ENCODE measurements around the gene RACGAP1. TPM values are rescaled to one million over a fixed set of nuclear protein-coding genes. Genes with fewer than 3 reads are reported as not detected.

RACGAP1 gene
- total RNA-seq, 1 donor from 2014 or later = 15.0 TPM

DNA sequence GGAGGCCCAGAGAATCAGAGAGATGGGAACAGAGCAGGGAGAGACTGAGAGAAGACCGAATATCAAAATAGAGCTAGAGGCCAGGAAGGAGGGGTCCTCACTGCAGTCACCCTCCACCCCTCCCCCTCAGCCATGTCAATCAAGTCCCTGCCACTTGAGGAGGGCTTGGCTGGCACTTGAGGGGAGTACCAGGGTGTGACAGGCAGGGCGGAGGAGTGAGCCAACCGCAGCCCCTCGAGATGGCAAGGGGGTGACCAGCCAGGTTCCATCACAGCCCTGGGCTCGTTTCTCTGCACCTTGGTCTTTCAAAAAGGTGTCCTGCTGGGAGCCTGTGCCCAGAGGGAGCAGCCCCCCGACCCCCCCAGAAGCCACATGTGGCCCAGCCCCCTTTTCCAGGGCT is 59.5 kb downstream of the RACGAP1 start:
- ATAC-seq (no peak), DNase-seq (ENCODE audit: low spot score) (no peak)
- intact Hi-C loops (cut with DNase I) = no loop called here

DNA sequence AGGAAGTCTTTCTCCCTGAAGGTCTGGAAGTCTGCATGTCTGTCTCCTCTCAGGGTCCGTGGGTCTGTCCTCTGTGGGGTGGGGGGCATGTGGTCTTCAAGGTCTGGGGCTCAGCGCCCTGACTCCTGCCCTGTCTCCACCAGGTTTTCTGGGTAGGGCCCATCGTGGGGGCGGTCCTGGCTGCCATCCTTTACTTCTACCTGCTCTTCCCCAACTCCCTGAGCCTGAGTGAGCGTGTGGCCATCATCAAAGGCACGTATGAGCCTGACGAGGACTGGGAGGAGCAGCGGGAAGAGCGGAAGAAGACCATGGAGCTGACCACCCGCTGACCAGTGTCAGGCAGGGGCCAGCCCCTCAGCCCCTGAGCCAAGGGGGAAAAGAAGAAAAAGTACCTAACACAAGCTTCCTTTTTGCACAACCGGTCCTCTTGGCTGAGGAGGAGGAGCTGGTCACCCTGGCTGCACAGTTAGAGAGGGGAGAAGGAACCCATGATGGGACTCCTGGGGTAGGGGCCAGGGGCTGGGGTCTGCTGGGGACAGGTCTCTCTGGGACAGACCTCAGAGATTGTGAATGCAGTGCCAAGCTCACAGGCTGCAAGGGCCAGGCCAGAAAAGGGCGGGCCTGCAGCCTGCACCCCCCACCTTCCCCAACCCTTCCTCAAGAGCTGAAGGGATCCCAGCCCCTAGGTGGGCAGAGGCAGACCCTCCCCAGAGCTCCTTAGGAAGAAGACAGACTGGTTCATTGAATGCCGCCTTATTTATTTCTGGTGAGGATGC is 60.3 kb downstream of the RACGAP1 start:
- intact Hi-C loops (cut with DNase I) = no loop called here
- DNase-seq (ENCODE audit: low spot score) = no peak
- ATAC-seq = no peak

DNA sequence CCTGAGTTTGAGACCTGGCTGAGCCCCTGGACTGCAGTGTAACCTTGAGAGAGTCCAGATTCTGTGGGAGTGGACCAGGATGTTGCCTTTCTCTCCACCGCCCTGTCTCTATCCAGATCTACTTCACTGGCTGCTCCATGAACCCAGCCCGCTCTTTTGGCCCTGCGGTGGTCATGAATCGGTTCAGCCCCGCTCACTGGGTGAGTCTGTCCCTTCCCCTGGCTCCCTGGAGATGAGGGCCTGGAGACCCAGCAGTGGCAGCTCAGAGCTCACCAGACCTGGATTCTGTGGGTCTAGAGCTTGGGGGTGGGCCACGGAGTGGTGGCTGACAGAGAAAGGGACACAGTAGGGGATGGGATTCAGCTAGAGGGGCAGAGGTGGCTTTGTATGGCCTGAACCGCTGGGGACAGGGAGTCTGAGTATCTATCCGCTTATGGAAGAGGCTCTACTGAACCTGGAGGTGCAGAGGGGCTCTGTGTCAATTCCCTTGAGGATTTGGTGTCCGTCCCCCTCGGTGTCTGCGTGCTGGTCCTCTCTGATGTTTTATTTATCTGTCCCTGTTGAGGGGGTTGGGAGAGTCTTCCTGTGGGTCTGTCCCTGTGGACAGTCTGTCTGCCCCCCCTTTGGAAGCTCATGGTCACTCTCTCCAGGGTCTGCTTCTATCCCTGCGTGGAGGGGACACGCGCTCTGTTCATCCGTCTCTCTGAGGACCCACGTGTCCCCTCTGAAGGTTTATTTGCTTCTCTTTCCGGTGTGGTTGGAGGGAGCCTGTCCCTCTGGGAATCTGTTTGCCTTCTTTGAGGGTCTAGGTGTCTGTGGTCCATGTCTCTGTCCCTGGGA is 61.1 kb downstream of the RACGAP1 start:
- DNase-seq (ENCODE audit: low spot score) (no peak), ATAC-seq (no peak)
- intact Hi-C loops (cut with DNase I) = no loop called here

DNA sequence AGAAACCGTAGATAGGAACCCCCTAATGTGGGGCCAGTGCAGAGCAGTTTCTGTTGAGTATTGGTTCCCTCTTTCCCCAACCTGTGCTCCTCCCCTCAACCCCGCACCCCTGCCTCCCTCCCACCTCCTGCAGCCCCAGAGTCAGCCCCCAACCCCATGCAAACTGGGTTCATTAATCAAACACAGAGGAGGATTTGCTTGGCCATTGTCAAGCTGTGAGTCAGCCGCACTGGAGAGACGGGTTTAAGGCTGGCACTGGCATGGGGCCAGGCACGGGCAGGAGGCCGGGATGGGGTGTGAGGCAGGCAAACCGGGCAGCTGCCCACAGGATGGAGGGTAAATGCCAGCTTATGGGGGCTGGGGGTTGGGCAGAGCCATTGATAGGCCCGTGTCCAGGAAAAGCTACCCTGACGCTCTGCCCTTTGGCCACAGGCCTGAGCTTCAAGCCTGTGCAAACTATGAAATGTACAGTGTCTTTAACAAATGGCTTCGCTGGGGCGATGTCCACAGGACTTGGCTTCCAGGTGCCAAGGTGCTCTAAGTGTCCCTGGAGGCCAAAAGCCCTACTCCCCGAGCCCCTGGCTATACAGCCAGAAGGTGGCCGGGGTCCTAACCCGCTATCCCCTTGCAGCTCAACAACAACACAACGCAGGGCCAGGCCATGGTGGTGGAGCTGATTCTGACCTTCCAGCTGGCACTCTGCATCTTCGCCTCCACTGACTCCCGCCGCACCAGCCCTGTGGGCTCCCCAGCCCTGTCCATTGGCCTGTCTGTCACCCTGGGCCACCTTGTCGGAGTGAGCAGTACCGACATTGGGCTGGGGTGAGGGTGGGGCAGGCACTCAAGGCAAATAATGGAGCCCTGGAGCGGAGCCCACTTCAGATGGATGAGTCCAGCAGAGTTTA is 62.2 kb downstream of the RACGAP1 start:
- intact Hi-C loops (cut with DNase I) = no loop called here
- DNase-seq (ENCODE audit: low spot score) (peak; percentile 72), ATAC-seq (no peak)

DNA sequence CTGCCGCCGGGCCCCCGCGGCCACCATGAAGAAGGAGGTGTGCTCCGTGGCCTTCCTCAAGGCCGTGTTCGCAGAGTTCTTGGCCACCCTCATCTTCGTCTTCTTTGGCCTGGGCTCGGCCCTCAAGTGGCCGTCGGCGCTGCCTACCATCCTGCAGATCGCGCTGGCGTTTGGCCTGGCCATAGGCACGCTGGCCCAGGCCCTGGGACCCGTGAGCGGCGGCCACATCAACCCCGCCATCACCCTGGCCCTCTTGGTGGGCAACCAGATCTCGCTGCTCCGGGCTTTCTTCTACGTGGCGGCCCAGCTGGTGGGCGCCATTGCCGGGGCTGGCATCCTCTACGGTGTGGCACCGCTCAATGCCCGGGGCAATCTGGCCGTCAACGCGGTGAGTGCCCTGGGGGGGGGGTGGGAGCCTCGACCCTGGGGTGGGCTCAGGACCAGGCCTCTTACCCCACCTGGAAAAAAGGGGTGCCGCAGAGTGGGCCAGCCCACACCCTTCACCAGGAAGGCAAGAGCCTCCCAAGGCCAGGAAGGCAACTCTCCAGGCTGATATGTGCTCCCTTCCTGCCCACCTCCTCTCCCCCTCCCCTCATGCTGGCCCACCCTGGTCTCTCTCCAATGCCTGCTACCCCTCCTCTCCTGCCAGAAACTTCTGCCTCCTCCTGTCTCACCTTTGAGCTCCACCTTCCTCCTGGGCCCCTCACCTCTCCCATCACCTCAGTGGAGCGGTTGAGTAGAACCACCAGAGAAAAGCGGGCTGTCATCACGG is 63.1 kb downstream of the RACGAP1 start:
- DNase-seq (ENCODE audit: low spot score) = no peak
- intact Hi-C loops (cut with DNase I) = no loop called here
- no peak for ATAC-seq

DNA sequence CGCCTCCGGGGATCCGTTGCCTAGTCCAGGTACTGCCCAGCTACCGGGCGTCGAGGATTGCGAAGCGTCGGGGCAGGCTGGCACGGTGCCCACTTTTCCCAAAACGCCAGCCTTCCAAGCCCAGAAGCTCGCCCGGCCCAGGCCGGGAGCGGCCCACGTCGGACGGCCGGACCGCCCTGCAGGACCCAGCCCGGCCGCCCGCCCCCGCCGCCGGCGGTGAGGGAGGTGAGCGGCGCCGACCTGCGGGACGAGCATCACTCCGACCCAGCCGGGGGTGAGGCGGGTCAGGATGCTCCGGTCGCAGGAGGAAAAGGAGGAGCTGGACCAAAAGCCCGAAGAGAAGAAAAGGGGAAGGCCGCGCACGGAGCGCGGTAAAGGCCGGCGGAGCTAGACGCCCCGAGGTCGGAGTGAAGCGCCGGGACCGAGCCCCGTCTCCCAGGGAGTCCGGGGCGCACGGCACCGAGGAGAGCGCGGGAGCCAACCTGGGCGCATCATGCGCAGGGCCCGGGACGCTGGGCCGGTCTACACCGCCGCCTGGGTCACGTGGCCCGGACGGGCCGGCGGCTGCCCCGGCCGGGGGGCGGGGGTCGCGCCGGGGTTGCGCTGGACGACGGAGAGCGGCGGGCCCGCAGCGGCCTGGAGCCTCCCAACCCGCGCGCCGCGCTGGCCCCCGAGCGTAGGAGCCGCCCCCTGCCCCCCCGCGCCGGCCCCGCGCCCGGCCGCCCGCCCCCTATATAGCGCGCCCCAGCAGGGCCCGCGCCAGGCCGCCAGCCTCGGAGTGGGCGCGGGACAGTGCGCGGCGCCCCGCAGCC is 64.0 kb downstream of the RACGAP1 start, which contains the start of gene AQP5:
TSS of gene AQP5 (plus strand) at position 762 of the 812 bp plus-strand sequence. CDS start 146 bp downstream, outside the sequence.
- DNase-seq (ENCODE audit: low spot score) = no peak
- intact Hi-C loops (cut with DNase I) = no loop called here

DNA sequence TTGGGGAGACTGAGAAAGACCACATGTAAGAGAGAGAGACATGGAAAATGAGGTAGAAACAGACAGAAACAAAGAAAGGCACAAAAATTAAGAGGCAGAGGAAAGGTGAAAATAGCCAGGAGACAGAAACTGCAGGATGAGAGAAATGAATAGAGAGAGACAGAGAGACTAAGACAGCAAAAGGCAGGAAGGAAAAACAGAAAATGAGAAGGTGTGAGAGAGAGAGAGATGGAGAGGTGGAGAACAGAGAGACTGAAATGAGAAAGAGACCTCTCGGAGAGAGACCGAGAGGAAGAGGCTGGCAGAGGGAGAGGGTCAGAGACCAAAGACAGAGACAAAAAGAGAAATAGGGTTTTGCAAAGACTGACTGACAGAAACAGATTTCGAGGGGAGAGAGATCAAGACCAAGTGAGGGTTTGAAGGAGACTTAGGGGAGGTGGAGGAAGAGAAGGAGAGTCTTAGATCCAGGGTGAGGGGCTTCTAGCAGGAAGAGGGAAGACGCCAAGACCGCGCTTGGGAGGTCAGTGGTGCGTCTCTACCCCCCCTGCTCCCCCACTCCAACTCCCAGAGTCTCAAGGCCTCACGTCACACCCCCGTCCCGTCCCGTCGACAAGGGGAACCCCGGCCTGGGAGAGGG is 64.7 kb downstream of the RACGAP1 start:
- DNase-seq (ENCODE audit: low spot score) = no peak
- ATAC-seq = no peak
- intact Hi-C loops (cut with DNase I) = no loop called here

More for the DNA sequence above, 64.0 kb downstream of the RACGAP1 start, which contains the start of gene AQP5:
- peak; percentile 13 for ATAC-seq

DNA sequence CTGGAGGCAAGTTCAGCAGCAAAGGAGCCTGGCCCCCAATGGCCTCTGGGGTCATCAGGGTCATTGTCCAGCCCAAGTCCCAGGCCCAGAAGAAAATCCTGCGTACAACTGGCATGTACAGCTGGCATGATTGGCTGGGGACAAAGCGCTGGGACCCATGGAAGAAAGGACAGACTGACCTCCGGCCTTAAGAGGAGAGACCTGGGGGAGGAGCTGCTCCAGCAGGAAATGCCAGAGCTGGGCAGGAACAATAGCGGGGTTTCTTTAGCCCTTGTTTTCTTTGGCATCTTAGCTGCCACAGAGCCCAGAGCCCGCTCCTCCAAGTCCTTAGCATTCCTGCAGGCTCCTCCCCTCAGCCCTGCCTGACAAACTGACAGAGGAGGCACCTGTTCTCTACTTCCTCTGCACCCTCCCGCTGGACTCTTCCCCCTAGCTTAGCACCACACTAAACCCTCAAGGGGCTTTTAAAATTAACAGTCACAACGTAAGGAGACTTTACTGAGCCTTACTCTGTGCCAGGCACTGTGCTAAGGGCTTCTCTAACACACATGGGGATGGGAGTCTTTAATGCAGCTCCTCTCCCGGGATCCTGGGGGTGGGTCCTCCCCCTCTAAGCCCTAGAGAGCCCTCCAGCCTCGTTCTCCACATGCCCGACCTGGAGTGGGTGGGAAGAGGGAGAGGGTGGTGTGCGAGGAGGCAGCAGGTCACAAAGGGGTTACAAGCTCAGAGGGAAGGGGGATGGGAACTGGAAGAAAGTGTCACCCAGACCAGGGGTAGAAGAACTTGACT is 65.4 kb downstream of the RACGAP1 start:
- intact Hi-C loops (cut with DNase I) = no loop called here
- DNase-seq (ENCODE audit: low spot score) (no peak), ATAC-seq (no peak)

DNA sequence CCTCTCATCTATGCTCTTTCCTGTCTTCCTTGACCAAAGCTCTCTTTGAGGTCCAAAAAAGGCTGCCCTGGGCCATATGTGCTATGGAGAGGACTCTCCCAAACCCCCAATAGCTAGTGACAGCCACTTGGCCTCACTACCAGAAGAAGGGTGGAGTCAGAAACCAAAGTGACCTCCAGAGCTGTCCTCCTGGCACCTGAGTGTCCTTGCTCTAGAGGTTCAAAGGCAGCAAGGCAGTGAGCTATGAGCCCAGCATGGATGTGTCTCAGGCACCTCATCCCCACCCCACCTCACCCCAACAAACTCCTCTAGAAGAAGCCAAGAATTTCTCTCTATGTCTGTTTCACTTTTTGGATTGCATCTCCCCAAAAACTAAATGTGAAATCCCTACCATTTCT is 67.7 kb downstream of the RACGAP1 start:
- intact Hi-C loops (cut with DNase I) = no loop called here
- no peak for DNase-seq (ENCODE audit: low spot score)
- no peak for ATAC-seq

DNA sequence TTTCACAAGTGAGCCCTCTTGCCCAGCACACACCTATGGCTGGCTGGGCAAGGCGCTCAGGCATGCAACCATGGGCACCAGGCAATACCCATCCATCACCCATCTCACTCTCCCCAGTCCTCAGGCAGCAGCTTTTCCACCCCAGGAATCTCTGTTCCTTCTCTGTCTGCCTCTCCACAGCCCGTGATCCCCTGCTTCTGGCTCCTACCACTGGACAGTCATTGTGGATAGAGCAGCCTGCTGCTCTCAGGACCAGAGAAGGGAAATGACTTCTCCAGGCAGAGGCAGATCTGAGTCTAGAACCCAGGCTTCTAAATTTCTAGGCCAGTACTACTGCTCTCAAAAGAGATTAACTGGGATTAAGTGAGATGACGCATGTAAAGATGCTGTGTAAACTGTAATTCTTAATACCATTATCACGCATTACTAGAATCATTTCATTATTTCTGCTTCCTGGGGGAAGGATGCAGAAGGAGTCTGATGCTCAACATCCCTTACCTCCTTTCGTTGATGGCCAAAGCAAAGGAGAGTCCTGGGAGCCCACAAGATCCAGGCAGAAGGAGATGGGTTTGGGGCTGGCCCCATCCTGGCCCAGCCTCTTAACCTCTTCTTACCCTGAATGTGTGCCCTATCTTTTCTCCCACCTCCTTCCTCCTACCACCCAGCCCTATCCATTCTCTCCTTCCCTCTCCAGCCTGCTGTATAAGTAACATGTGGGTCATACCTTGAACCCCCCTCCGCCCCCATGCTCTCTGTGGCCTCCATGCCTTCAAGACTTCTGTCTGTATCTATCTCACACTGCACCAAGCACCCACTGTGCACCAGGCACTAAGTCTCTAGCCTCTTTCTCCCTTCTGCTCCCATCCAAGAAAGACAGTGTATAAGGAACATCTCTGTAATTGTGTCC is 68.4 kb downstream of the RACGAP1 start:
- DNase-seq (ENCODE audit: low spot score) (no peak), ATAC-seq (no peak)
- intact Hi-C loops (cut with DNase I) = no loop called here

DNA sequence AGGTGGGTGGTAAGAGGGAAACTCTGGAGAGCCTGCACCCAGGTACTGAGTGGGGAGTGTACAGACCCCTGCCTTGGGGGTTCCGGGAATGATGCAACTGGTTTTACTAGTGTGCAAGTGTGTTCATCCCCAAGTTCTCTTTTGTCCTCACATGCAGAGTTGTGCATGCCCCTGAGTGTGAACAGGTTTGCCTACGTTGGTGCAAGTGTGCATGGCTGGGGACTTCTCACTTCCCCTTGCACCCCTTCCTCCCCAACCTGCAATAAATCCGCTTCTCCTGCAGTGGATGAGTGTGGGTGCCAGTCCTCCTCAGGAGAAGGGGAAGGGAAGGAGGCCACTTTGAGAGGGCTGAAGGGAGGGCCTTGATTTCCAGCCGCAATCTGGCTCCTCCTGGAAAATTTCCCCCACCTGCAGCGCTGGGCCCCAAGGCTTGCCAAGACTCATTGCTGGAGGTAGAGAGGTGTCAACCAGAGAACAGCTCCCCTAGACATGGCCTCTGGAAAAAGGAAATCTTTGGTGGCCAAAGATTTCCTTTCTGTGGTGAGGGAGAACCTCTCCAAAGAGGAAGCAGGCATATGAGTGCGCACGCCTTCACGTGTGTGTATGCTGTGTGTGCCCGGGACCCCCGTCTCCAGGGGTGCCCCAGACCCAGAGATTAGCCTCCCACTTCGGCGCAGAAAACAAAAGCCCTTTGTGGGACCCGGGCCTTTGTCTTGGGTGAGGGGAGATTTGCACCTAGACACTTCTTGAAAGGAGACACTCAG is 69.2 kb downstream of the RACGAP1 start:
- intact Hi-C loops (cut with DNase I) = no loop called here
- DNase-seq (ENCODE audit: low spot score) (no peak), ATAC-seq (no peak)

DNA sequence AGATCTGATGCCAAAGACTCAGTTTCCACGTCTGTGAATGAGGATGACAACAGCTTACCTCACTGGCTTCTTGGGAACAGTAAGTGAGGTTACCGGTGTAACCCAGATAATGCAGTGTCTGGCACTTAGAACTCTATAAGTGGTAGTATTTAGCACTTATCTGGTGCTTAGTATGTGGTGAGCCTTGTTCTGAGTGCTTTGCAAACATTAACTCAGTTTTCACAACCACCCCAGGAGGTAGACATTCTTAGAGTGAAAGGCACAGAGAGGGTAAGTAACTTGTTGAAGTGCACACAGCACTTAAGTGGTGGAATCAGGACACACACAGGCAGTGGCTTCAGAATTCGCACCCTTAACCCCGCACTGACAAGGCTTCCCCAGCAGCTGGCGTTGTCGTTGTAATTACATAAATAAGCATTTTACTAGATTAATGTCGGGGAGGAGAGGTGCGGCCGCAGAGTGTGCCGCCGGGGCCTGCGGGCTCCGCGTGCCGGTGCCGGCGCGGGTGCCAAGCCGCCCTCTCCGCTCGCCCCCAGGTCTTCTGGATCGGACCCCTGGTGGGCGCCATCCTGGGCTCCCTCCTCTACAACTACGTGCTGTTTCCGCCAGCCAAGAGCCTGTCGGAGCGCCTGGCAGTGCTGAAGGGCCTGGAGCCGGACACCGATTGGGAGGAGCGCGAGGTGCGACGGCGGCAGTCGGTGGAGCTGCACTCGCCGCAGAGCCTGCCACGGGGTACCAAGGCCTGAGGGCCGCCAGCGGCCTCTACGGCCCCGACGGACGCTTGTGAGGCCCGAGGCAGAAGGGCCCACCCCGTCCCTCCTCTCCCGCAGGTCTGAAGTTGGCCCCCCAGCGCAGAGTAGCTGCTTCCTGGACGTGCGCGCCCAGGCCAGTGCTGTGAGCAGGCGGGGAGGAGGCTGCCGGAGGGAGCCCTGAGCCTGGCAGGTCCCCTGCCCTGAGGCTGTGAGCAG is 70.1 kb downstream of the RACGAP1 start:
- ATAC-seq = no peak
- DNase-seq (ENCODE audit: low spot score) = no peak
- intact Hi-C loops (cut with DNase I) = no loop called here

DNA sequence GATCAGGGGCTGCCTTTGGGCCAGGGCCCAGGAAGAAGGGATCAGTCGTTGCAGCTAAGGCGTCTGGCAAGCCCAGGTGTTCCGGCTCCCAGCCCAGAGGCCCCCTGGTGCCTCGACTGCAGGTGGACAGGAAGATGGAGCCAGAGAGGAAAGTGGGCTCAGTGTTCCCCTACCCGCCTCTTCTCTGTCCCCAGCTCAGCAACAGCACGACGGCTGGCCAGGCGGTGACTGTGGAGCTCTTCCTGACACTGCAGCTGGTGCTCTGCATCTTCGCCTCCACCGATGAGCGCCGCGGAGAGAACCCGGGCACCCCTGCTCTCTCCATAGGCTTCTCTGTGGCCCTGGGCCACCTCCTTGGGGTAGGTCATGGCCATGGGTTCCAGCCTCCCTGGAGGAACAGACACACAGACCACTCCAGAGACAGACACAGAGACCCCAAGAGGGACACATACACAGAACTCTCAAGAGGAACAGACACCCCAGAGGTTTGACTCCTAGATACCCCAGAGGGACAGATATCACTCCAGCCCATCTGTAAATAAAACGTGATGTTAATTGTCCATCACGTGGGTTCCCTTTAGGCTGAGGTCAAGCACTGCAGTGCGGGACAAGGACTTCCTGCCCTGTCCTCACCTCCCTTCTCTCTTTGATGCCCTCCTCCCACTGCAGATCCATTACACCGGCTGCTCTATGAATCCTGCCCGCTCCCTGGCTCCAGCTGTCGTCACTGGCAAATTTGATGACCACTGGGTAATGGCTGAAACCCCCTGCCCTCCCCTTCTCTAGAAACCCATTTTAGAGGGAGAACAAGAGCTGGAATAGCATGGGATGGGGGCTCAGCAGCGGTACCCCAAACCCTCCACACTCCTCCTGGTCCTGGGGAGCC is 71.1 kb downstream of the RACGAP1 start:
- intact Hi-C loops (cut with DNase I) = no loop called here
- ATAC-seq = no peak
- no peak for DNase-seq (ENCODE audit: low spot score)

All from sciatic nerve (tissue), 2 donors.